BLaER1 treated with 17β-estradiol and CSF1 and Interleukin-3, amounts not matched to agents 10 nM and 100 nM (cell line): ENCODE results near the gene VPS13D.
A peak's percentile ranks its signal among the peaks of the same experiment; 100 is the strongest.

Source experiments
- H3K27ac ChIP-seq, 11 experiments: shearing (Covaris generic); formaldehyde crosslinking; 2 replicates each; pipeline ENCODE4 v1.8.1; 2022
- H3K27me3 ChIP-seq, 11 experiments: shearing (Covaris generic); formaldehyde crosslinking; 2 replicates each; pipeline ENCODE4 v1.8.1; 2022
- H3K36me3 ChIP-seq, 11 experiments: shearing (Covaris generic); formaldehyde crosslinking; 2 replicates each; pipeline ENCODE4 v1.8.1; 2022
- H3K4me1 ChIP-seq, 10 experiments: shearing (Covaris generic); formaldehyde crosslinking; 2 replicates each; pipeline ENCODE4 v1.8.1; 2022
- H3K4me2 ChIP-seq, 11 experiments: shearing (Covaris generic); formaldehyde crosslinking; 2 replicates each; pipeline ENCODE4 v1.8.1; 2022
- H3K4me3 ChIP-seq, 10 experiments: shearing (Covaris generic); formaldehyde crosslinking; 2 replicates each; pipeline ENCODE4 v1.8.1; 2022
- H3K9ac ChIP-seq, 11 experiments: shearing (Covaris generic); formaldehyde crosslinking; 2 replicates each; pipeline ENCODE4 v1.8.1; 2022
- H3K9me3 ChIP-seq, 11 experiments: shearing (Covaris generic); formaldehyde crosslinking; replicated peaks in 1 of 11; 2 replicates each; pipeline ENCODE4 v1.8.1; 2022
- H4K20me1 ChIP-seq, 11 experiments: shearing (Covaris generic); formaldehyde crosslinking; 2 replicates each; pipeline ENCODE4 v1.8.1; 2022
- Cebpa-rat ChIP-seq, 11 experiments: shearing (Covaris generic); IDR thresholded peaks; 2 replicates each; pipeline ENCODE4 v1.8.1; 2022

The VPS13D gene

DNA sequence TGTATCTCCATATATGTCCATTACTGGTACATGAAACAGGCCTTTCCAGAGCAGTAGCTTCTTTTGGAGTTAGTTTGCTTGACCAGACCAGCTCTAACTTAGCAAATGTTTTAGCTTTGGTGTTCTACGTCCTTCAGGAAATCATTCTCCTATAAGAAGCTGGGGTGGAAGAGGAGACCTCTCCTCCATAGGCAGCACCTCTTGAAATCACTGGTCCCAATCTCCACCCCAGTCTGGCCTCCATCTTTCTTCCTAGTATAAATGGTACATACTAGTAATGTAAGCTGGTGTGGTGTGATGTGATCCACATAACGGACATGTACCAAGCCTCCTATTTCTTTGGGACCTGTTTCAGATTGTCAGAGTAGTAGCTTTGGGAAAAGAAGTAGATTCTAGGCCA, 216.8 kb downstream of the VPS13D start:
- H3K4me3 ChIP-seq: no peak overlapping the region
- no peak for TF ChIP-seq Cebpa-rat (IDR thresholded peaks at IDR 0.05)
- no peaks in the 10 kb centered on the region for H3K27me3 ChIP-seq
- H3K9ac ChIP-seq: no peak overlapping the region
- H3K9me3 ChIP-seq: peaks cover 0 to 6% (median 0%) of the 10 kb centered on the region in 11 experiments; a peak in 2 of 22 replicates
- H4K20me1 ChIP-seq: peaks cover 0 to 20% (median 0%) of the 10 kb centered on the region in 11 experiments; a peak in 6 of 22 replicates
- H3K4me2 ChIP-seq: no peak overlapping the region
- peaks cover 28 to 39% (median 35%) of the 10 kb centered on the region in 10 experiments for H3K4me1 ChIP-seq
- H3K36me3 ChIP-seq: peaks cover 15 to 68% (median 43%) of the 10 kb centered on the region in 11 experiments
- H3K27ac ChIP-seq: no peak overlapping the region

GRCh38 chr1:12447307-12447706, 217.5 kb downstream of the VPS13D start:
- peaks cover 0 to 20% (median 0%) of the 10 kb centered on the region in 11 experiments; a peak in 6 of 22 replicates for H4K20me1 ChIP-seq
- H3K4me2 ChIP-seq: peak overlapping the region in 1 of 11 experiments; percentile 75; a peak in 2 of 22 replicates
- H3K9ac ChIP-seq: no peak overlapping the region
- H3K9me3 ChIP-seq: peaks cover 0 to 9% (median 0%) of the 10 kb centered on the region in 11 experiments; a peak in 3 of 22 replicates
- peaks cover 15 to 72% (median 50%) of the 10 kb centered on the region in 11 experiments for H3K36me3 ChIP-seq
- H3K27me3 ChIP-seq: no peaks in the 10 kb centered on the region
- peaks cover 29 to 40% (median 36%) of the 10 kb centered on the region in 10 experiments for H3K4me1 ChIP-seq
- no peak overlapping the region for H3K4me3 ChIP-seq
- no peak overlapping the region for H3K27ac ChIP-seq
- no peak for TF ChIP-seq Cebpa-rat (IDR thresholded peaks at IDR 0.05)

DNA sequence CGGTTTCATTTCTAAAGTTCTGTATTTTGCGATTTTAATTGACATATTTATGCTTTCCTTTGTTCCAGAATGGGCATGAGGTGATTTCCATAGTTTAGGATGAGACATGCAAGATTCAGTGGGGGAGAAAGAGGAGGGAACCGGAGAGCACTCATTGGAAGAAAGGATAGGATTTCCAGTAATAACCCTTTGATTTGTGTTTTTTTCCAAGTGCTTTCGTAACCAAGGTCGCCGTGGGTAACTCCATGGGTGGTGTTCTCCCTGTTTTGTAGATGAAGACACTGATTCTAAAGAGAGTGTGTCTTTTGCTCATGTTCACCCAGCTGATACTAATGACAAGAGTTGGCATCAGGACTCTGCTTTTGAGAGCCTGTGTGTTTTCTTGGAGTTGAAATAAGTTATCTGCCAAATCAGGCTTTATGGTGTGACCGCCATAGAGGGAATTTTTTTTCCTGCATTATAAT, 218.1 kb downstream of the VPS13D start:
- H3K4me2 ChIP-seq: peak overlapping the region; percentile 8 to 88 (median 78); a peak in 19 of 22 replicates
- H3K4me1 ChIP-seq: peaks cover 29 to 46% (median 41%) of the 10 kb centered on the region in 10 experiments
- H3K27ac ChIP-seq: no peak overlapping the region
- H3K9me3 ChIP-seq: peaks cover 0 to 11% (median 0%) of the 10 kb centered on the region in 11 experiments; a peak in 3 of 22 replicates
- H3K36me3 ChIP-seq: peaks cover 15 to 72% (median 49%) of the 10 kb centered on the region in 11 experiments
- no peaks in the 10 kb centered on the region for H3K27me3 ChIP-seq
- no peak for TF ChIP-seq Cebpa-rat (IDR thresholded peaks at IDR 0.05)
- no peak overlapping the region for H3K4me3 ChIP-seq
- peaks cover 0 to 21% (median 0%) of the 10 kb centered on the region in 11 experiments; a peak in 6 of 22 replicates for H4K20me1 ChIP-seq
- no peak overlapping the region for H3K9ac ChIP-seq

- peak overlapping the region; percentile 65 to 88 (median 78) for H3K4me2 ChIP-seq
- H3K27ac ChIP-seq: peak overlapping the region in 8 of 11 experiments; percentile 5 to 34 (median 14); a peak in 7 of 22 replicates
- peaks cover 37 to 55% (median 50%) of the 10 kb centered on the region in 10 experiments for H3K4me1 ChIP-seq
- no peaks in the 10 kb centered on the region for H3K27me3 ChIP-seq
- peaks cover 6 to 64% (median 43%) of the 10 kb centered on the region in 11 experiments for H3K36me3 ChIP-seq
- 0 out of 20 replicates have a peak overlapping the region, but pooled peaks of 1 of the 10 experiments have one; percentile 11 for H3K4me3 ChIP-seq
- no peak for TF ChIP-seq Cebpa-rat (IDR thresholded peaks at IDR 0.05)
- peaks cover 0 to 10% (median 0%) of the 10 kb centered on the region in 11 experiments; a peak in 3 of 22 replicates for H3K9me3 ChIP-seq
- H4K20me1 ChIP-seq: peaks cover 0 to 30% (median 0%) of the 10 kb centered on the region in 11 experiments; a peak in 6 of 22 replicates
- H3K9ac ChIP-seq: peak overlapping the region in 5 of 11 experiments; percentile 3 to 56 (median 40); a peak in 6 of 22 replicates
Measured at GRCh38 chr1:12448746-12449177, 218.9 kb downstream of the VPS13D start.

GRCh38 chr1:12450090-12450755, 220.4 kb downstream of the VPS13D start:
- H3K4me3 ChIP-seq: no peak overlapping the region
- H3K4me2 ChIP-seq: peak overlapping the region; percentile 65 to 88 (median 78)
- H3K27me3 ChIP-seq: no peaks in the 10 kb centered on the region
- peaks cover 0 to 40% (median 0%) of the 10 kb centered on the region in 11 experiments; a peak in 6 of 22 replicates for H4K20me1 ChIP-seq
- no peak for TF ChIP-seq Cebpa-rat (IDR thresholded peaks at IDR 0.05)
- H3K36me3 ChIP-seq: peaks cover 4 to 59% (median 41%) of the 10 kb centered on the region in 11 experiments; a peak in 20 of 22 replicates
- no peak overlapping the region for H3K9ac ChIP-seq
- H3K27ac ChIP-seq: peak overlapping the region in 3 of 11 experiments; percentile 7 to 14 (median 13); a peak in 1 of 22 replicates
- H3K9me3 ChIP-seq: peaks cover 0 to 5% (median 0%) of the 10 kb centered on the region in 11 experiments; a peak in 3 of 22 replicates
- H3K4me1 ChIP-seq: peaks cover 51 to 69% (median 65%) of the 10 kb centered on the region in 10 experiments

- Histone ChIP-seq H3K4me1 (peaks cover 51 to 77% (median 72%) of the 10 kb centered on the region in 10 experiments), H3K9ac (no peak overlapping the region)
Measured at GRCh38 chr1:12450756-12451559, 221.1 kb downstream of the VPS13D start.

DNA sequence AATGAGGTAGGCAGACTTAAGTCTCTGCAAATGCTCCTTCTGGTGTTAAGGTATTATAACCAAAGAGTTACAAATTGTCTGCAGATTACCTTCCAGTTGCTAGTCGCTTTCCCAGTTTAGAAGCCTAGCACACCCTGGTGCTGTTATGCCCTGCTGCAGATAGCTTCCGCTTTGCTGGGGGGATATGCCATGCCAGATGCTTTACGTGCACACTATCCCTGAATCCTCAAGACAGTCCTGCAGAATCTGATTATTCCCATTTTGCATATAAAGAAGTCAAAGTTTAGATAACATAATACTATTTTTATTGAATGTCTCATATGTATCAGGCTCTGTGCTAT, 221.7 kb downstream of the VPS13D start:
- Histone ChIP-seq H4K20me1 (peaks cover 0 to 40% (median 0%) of the 10 kb centered on the region in 11 experiments; a peak in 6 of 22 replicates), H3K27me3 (no peaks in the 10 kb centered on the region), H3K4me2 (peak overlapping the region in 2 of 11 experiments; percentile 72 to 83; a peak in 1 of 22 replicates), H3K36me3 (peaks cover 7 to 58% (median 40%) of the 10 kb centered on the region in 11 experiments; a peak in 20 of 22 replicates), H3K9ac (no peak overlapping the region), H3K9me3 (peaks cover 0 to 5% (median 0%) of the 10 kb centered on the region in 11 experiments; a peak in 3 of 22 replicates), H3K4me1 (peaks cover 51 to 82% (median 75%) of the 10 kb centered on the region in 10 experiments), H3K4me3 (no peak overlapping the region), H3K27ac (no peak overlapping the region)
- no peak for TF ChIP-seq Cebpa-rat (IDR thresholded peaks at IDR 0.05)

More at GRCh38 chr1:12450756-12451559, 221.1 kb downstream of the VPS13D start:
- Histone ChIP-seq H3K9me3 (peaks cover 0 to 5% (median 0%) of the 10 kb centered on the region in 11 experiments; a peak in 3 of 22 replicates), H3K4me2 (peak overlapping the region in 8 of 11 experiments; percentile 65 to 83 (median 78); a peak in 10 of 22 replicates), H3K36me3 (peaks cover 2 to 58% (median 37%) of the 10 kb centered on the region in 11 experiments; a peak in 20 of 22 replicates), H4K20me1 (peaks cover 0 to 40% (median 0%) of the 10 kb centered on the region in 11 experiments; a peak in 6 of 22 replicates), H3K27ac (no peak overlapping the region), H3K27me3 (no peaks in the 10 kb centered on the region), H3K4me3 (no peak overlapping the region)
- TF ChIP-seq Cebpa-rat (IDR thresholded peaks at IDR 0.05): no peak

DNA sequence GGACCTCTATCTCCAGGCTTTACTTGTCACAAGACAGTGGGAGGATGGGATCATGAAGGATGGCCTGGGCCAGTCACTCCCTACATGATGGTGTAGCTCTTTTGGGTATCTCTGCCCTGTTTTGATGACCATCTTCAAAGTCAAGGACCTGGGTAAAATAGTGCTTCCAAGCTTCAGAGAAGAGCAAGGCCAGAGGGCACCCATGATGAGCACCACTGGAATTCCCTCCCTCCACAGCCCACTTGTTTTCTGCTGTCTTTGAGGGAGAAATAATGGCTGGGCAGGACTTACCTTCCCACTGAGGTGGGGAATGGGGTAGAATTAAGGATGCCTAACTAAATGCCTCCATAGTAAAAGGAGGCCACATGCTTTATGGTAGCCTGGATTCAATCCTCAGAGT, 222.4 kb downstream of the VPS13D start:
- no peak overlapping the region for H3K9ac ChIP-seq
- peak overlapping the region in 7 of 11 experiments; percentile 72 to 83 (median 78); a peak in 8 of 22 replicates for H3K4me2 ChIP-seq
- peaks cover 51 to 90% (median 81%) of the 10 kb centered on the region in 10 experiments for H3K4me1 ChIP-seq
- peaks cover 0 to 5% (median 0%) of the 10 kb centered on the region in 11 experiments; a peak in 3 of 22 replicates for H3K9me3 ChIP-seq
- peaks cover 0 to 40% (median 0%) of the 10 kb centered on the region in 11 experiments; a peak in 6 of 22 replicates for H4K20me1 ChIP-seq
- H3K27me3 ChIP-seq: no peaks in the 10 kb centered on the region
- peaks cover 10 to 58% (median 39%) of the 10 kb centered on the region in 11 experiments; a peak in 19 of 22 replicates for H3K36me3 ChIP-seq
- H3K4me3 ChIP-seq: no peak overlapping the region
- no peak for TF ChIP-seq Cebpa-rat (IDR thresholded peaks at IDR 0.05)
- no peak overlapping the region for H3K27ac ChIP-seq
